Testis (tissue), 3 donors: Measurements from ENCODE around the gene CBY1. TPM values are rescaled to one million over a fixed set of nuclear protein-coding genes. Genes with fewer than 3 reads are reported as not detected.

Source experiments
- DNase-seq: peaks from one replicate; pipeline ENCODE4 v3.0.0-alpha.2; 2019
- H3K27ac ChIP-seq, 2 donors: fragments of 200-600 bp; sonication (generic); one replicate each; pipeline ENCODE4 v1.5.1; 2019
- H3K27me3 ChIP-seq: fragments of 200-600 bp; sonication (generic); one replicate; pipeline ENCODE4 v1.5.1; 2019
- H3K36me3 ChIP-seq: fragments of 200-600 bp; sonication (generic); one replicate; pipeline ENCODE4 v1.5.1; 2017; ENCODE audit warnings: low read depth; ENCODE audit errors: missing control alignments
- H3K4me1 ChIP-seq: fragments of 200-600 bp; sonication (generic); one replicate; pipeline ENCODE4 v1.5.1; 2019
- H3K4me3 ChIP-seq, 2 donors: fragments of 200-600 bp; sonication (generic); one replicate each; pipeline ENCODE4 v1.5.1; 2017 to 2019
- H3K9me3 ChIP-seq: fragments of 200-600 bp; sonication (generic); one replicate; pipeline ENCODE4 v1.5.1; 2017
- POLR2A ChIP-seq: fragments of 450-650 bp; IDR thresholded peaks from one replicate; pipeline ENCODE4 v1.6.1; 2017; ENCODE audit warnings: antibody characterized with exemption, mild to moderate bottlenecking, moderate library complexity
- WGBS, 2 donors: methylation state at CpG; one replicate each; pipeline ENCODE4 v1.1.5; 2018; 5-methylcytosine and 5-hydroxymethylcytosine counted together
- intact Hi-C: fragments of 100-400 bp; cut with DNase I; formaldehyde crosslinking; loops from one replicate; pipeline ENCODE4 v1.15.1; 2023; ENCODE audit warnings: low total_unique reads
- polyA plus RNA-seq: library from polyadenylated mRNA; stranded (reverse); fragments of 350-450 nt; fragmentation: Illumina TruSeq; extraction: RNeasy Lipid Tissue Mini Kit (QIAGEN cat#74804); gene quantifications from one replicate; pipeline ENCODE4 v1.2.3, GENCODE V29; 2014; ENCODE audit warnings: low read depth, low replicate concordance; ENCODE audit not compliant: insufficient read depth
- total RNA-seq, 2 donors: library from RNA; depleted of rRNA; stranded (reverse); fragments of >200 nt; gene quantifications; one replicate each; pipeline ENCODE4 v1.2.3, GENCODE V29; 2016
- TF ChIP-seq, protein P1 (sequence below), 3 experiments: fragments of 450-650 bp in 2 of 3; fragments of 200-600 bp in 1 of 3; sonication (generic) in 1 of 3; IDR thresholded peaks; one replicate each; pipeline ENCODE4 v1.5.1; 2016 to 2019; ENCODE audit warnings: antibody characterized with exemption in 3 of 3, mild to moderate bottlenecking in 2 of 3, moderate library complexity in 1 of 3

The CBY1 gene
- total and polyA plus RNA-seq, 3 donors from 2014 or later = 24.9 to 50.8 (median 30.9) TPM

DNA sequence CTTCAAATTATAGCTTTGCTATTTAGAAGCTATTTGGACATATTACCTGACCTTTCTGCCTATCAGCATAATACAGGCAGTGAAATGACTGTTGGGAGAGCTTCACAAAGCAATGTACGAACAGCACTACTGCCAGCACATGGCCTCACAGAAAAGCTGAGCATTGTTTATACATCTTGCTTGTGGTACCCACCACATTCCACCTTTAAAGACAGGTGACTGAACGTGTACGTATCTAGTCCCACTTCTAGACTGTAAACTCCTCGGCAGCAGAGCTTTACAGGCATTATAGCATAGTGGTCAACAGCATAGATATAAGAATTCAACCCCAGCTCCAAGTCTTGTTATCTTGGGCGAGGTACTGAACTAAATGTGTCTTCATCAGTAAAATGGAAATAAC, 42.7 kb downstream of the CBY1 start:
- DNase-seq = no peak
- Histone ChIP-seq H3K4me3 (peak overlapping the region in 1 of 2 donors; percentile 89), H3K9me3 (no peaks in the 10 kb centered on the region), H3K4me1 (peaks cover 43% of the 10 kb centered on the region), H3K27ac (peak overlapping the region in 1 of 2 donors; percentile 99), H3K36me3 (no peaks in the 10 kb centered on the region), H3K27me3 (no peaks in the 10 kb centered on the region)
- WGBS, 2 donors = 34 to 37% methylated on average over 5 of the region's 5 CpGs
- TF ChIP-seq, protein P1, sequence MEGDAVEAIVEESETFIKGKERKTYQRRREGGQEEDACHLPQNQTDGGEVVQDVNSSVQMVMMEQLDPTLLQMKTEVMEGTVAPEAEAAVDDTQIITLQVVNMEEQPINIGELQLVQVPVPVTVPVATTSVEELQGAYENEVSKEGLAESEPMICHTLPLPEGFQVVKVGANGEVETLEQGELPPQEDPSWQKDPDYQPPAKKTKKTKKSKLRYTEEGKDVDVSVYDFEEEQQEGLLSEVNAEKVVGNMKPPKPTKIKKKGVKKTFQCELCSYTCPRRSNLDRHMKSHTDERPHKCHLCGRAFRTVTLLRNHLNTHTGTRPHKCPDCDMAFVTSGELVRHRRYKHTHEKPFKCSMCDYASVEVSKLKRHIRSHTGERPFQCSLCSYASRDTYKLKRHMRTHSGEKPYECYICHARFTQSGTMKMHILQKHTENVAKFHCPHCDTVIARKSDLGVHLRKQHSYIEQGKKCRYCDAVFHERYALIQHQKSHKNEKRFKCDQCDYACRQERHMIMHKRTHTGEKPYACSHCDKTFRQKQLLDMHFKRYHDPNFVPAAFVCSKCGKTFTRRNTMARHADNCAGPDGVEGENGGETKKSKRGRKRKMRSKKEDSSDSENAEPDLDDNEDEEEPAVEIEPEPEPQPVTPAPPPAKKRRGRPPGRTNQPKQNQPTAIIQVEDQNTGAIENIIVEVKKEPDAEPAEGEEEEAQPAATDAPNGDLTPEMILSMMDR (IDR thresholded peaks at IDR 0.05) = no peak
- no peak for TF ChIP-seq POLR2A
- intact Hi-C loops = no loop called here

DNA sequence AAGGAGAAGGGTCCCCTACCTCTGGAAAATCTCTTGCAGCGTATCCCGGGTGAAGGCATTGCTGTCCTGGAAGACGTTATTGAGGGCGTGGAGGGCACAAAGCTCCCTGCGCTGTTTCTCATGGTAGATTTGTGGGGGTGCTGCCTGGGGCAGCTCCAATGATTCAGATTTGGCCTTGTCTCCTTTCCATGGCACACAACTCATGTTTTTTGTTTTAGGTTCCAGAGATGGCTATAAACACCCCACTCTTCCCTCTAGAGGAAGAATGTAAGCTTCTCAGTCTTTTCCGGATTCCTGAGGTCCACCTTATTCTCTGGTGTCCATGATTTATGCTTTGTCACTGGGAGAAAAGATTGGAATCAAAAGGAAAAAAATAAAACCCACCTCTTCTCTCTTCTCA, 43.3 kb downstream of the CBY1 start:
- Histone ChIP-seq H3K36me3 (no peaks in the 10 kb centered on the region), H3K9me3 (no peaks in the 10 kb centered on the region), H3K4me3 (peak overlapping the region; percentile 81 to 89), H3K27ac (peak overlapping the region; percentile 97 to 99), H3K4me1 (peaks cover 45% of the 10 kb centered on the region), H3K27me3 (no peaks in the 10 kb centered on the region)
- intact Hi-C loops = loop anchor here (10.0 kb wide), 1 partner anchor 55 kb away; the partner anchor contains the start of gene SUN2
- TF ChIP-seq, protein P1 (IDR thresholded peaks at IDR 0.05) = no peak
- TF ChIP-seq POLR2A = no peak
- 10 to 14% methylated on average over 6 of the region's 6 CpGs for WGBS, 2 donors
- DNase-seq = no peak

DNA sequence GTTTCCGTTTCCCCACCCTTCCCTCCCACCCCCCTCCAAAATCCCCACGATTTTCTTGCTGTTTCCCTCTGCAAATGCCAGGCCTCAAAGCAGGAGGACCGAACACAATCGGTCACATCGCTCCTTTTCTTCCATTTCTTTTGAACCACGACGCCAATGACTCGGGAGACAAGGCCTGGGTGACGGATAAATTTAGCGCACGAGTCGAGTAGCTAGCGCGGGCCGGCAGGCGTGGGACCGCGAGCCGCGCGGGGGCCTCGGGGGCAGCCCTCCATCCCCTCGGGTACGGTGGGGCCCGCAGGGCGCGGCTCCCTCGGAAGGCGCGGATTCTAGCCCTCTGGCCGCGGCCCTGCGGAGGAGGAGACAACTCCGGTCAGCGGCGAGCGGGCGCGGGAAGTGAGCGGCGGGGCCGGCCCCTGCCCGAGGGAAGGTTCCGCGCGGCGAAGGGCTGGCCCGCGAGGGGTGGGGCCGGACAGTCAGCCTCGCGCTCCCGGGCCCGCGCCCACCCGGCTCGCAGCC, 43.9 kb downstream of the CBY1 start:
- no peak for DNase-seq
- Histone ChIP-seq H3K36me3 (no peaks in the 10 kb centered on the region), H3K9me3 (no peaks in the 10 kb centered on the region), H3K27ac (peak overlapping the region; percentile 97 to 99), H3K4me1 (peaks cover 49% of the 10 kb centered on the region), H3K27me3 (no peaks in the 10 kb centered on the region), H3K4me3 (peak overlapping the region; percentile 81 to 89)
- TF ChIP-seq, protein P1 (IDR thresholded peaks at IDR 0.05) = no peak
- TF ChIP-seq POLR2A = no peak
- intact Hi-C loops = loop anchor here (10.0 kb wide), 1 partner anchor 54 kb away; the partner anchor contains the start of gene SUN2
- WGBS, 2 donors = 0 to 1% methylated on average over 9 to 25 of the region's 57 CpGs

DNA sequence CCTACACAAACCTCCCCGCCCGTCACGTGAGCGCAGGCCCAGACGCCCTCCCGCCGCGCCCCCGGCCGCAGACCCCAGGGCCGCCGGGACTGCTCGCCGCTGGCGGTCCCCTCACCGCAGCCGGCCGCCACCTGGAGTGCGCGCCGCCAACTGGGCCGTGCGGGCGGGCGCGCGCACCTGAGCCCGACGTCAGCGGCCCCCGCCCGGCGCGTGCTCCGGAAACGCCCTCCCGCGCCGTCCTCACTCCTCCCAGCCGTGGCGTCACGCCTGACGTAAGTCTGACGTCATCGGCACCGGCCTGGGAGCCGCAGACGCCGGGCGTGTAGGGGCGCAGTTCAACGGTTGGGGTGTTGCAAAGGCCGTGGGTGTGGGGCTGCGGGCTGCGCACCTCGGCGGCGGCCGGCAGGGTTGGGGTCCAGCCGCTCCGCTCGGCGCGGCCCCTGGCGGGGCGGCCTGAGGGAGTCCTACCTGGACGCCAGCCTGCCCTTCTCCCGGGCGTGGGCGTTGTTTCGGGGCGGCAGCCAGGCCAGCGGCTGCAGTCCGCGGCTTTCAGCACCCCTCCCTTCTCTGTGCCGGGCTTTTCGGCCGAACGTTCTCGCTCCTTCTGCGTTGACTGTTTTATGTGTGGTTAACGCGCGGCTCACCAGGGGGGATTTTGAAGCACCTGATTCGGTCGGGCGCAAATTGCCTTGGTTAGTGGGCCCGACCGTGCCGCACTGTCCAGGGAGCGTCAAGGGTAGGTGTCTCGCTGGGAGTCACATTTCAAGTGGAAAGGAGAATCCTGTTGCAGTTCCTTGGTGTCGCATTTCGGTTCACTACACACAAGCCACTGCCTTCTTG, 44.6 kb downstream of the CBY1 start, which contains the start of gene JOSD1:
Gene JOSD1 (minus strand): TSS at position 155 of the 840 bp plus-strand sequence. CDS start 956 bp downstream, outside the sequence.
- WGBS, 2 donors = 1% methylated on average over 39 to 61 of the region's 94 CpGs
- no peaks in the 10 kb centered on the region for H3K27me3 ChIP-seq
- H3K4me1 ChIP-seq = peaks cover 49% of the 10 kb centered on the region
- no peaks in the 10 kb centered on the region for H3K9me3 ChIP-seq
- intact Hi-C loops = loop anchor here (10.0 kb wide), 1 partner anchor 54 kb away; the partner anchor contains the start of gene SUN2
- peak within 1 kb of the TSS; percentile 97 to 99 for H3K27ac ChIP-seq
- peak within 1 kb of the TSS; percentile 81 to 89 for H3K4me3 ChIP-seq
- TF ChIP-seq, protein P1 (IDR thresholded peaks at IDR 0.05) = peak in 1 of 3 experiments; percentile 36
- TF ChIP-seq POLR2A = peak; percentile 98
- DNase-seq = peak; percentile 97
- no peaks in the 10 kb centered on the region for H3K36me3 ChIP-seq
